Esophagus squamous epithelium (tissue), 5 donors: Measurements from ENCODE around the gene ITPR2. TPM values are rescaled to one million over a fixed set of nuclear protein-coding genes. Genes with fewer than 3 reads are reported as not detected.

Experiments
- DNase-seq: peaks from one replicate; lab custom pipeline; 2025; lab: John Stamatoyannopoulos, UW
- H3K27ac ChIP-seq, 4 donors: fragments of 200-600 bp; sonication (generic); one replicate each; pipeline ENCODE4 v1.5.1; 2016 to 2019; ENCODE audit warnings: mild to moderate bottlenecking in 1 of 4
- H3K27me3 ChIP-seq, 4 donors: fragments of 200-600 bp; sonication (generic); 1 replicate in 3 of 4; 2 replicates in 1 of 4; pipeline versions ENCODE4 v1.5.1 to v1.6.0; 2017 to 2021; ENCODE audit warnings: antibody characterized with exemption in 1 of 4
- H3K36me3 ChIP-seq, 3 donors: fragments of 200-600 bp; sonication (generic); one replicate each; pipeline ENCODE4 v1.5.1; 2016 to 2019
- H3K4me1 ChIP-seq, 3 donors: fragments of 200-600 bp; sonication (generic); one replicate each; pipeline ENCODE4 v1.5.1; 2017 to 2019
- H3K4me3 ChIP-seq, 4 donors: fragments of 200-600 bp; sonication (generic); 1 replicate in 3 of 4; 2 replicates in 1 of 4; pipeline ENCODE4 v1.5.1; 2016 to 2019; ENCODE audit warnings: mild to moderate bottlenecking in 2 of 4, moderate library complexity in 1 of 4
- H3K9me3 ChIP-seq, 3 donors: fragments of 200-600 bp; sonication (generic); one replicate each; pipeline ENCODE4 v1.5.1; 2016 to 2019
- CTCF ChIP-seq, 6 experiments: fragments of 450-650 bp in 4 of 6; fragments of 200-600 bp in 2 of 6; sonication (generic) in 2 of 6; IDR thresholded peaks; one replicate each; pipeline ENCODE4 v1.5.1; 2016 to 2019; ENCODE audit warnings: antibody characterized with exemption in 6 of 6, mild to moderate bottlenecking in 4 of 6, moderate library complexity in 4 of 6
- POLR2A ChIP-seq, 4 donors: fragments of 450-650 bp; IDR thresholded peaks; one replicate each; pipeline ENCODE4 v1.6.1; 2017; ENCODE audit warnings: antibody characterized with exemption in 4 of 4, mild to moderate bottlenecking in 4 of 4, moderate library complexity in 3 of 4
- WGBS, 2 donors: methylation state at CpG; one replicate each; pipeline ENCODE4 v1.1.5; 2018; 5-methylcytosine and 5-hydroxymethylcytosine counted together
- intact Hi-C: fragments of 100-400 bp; cut with DNase I; formaldehyde crosslinking; loops from one replicate; pipeline ENCODE4 v1.15.0; 2022
- total RNA-seq, 4 donors: library from RNA; depleted of rRNA; stranded (reverse); fragments of >200 nt; gene quantifications; one replicate each; pipeline ENCODE4 v1.1.0, GENCODE V29; 2016
- donor health status: DM: yes; HTN: yes; CAD: no.

ITPR2 gene
- total RNA-seq, 4 donors from 2014 or later = 30.7 to 49.3 (median 37.6) TPM

- intact Hi-C loops = no loop called here
- peak overlapping the region in 1 of 4 donors; percentile 26 for H3K27ac ChIP-seq
- peaks cover 0 to 42% (median 5%) of the 10 kb centered on the region in 3 donors for H3K4me1 ChIP-seq
- peaks cover 0 to 13% (median 0%) of the 10 kb centered on the region in 3 donors for H3K36me3 ChIP-seq
- H3K27me3 ChIP-seq = no peaks in the 10 kb centered on the region
- H3K9me3 ChIP-seq = no peaks in the 10 kb centered on the region
- TF ChIP-seq POLR2A (IDR thresholded peaks at IDR 0.05) (no peak), CTCF (IDR thresholded peaks at IDR 0.05) (no peak)
- WGBS, 2 donors = 35 to 53% methylated on average over 1 of the region's 1 CpG
- no peak for DNase-seq
- no peak overlapping the region for H3K4me3 ChIP-seq
Measured at GRCh38 chr12:26496170-26496569, 336.8 kb downstream of the ITPR2 start.

- peaks cover 0 to 37% (median 0%) of the 10 kb centered on the region in 3 donors for H3K36me3 ChIP-seq
- peak overlapping the region in 1 of 4 donors; percentile 49 for H3K27ac ChIP-seq
- no peaks in the 10 kb centered on the region for H3K27me3 ChIP-seq
- H3K4me1 ChIP-seq = peaks cover 0 to 29% (median 5%) of the 10 kb centered on the region in 3 donors
- no peak overlapping the region for H3K4me3 ChIP-seq
- DNase-seq = no peak
- intact Hi-C loops = no loop called here
- H3K9me3 ChIP-seq = no peaks in the 10 kb centered on the region
- 41 to 65% methylated on average over 3 of the region's 3 CpGs for WGBS, 2 donors
- TF ChIP-seq POLR2A (IDR thresholded peaks at IDR 0.05) (no peak), CTCF (IDR thresholded peaks at IDR 0.05) (no peak)
Measured at GRCh38 chr12:26493656-26494055, 339.3 kb downstream of the ITPR2 start.

- TF ChIP-seq CTCF (IDR thresholded peaks at IDR 0.05) = no peak
- no peak for TF ChIP-seq POLR2A (IDR thresholded peaks at IDR 0.05)
- peaks cover 0 to 29% (median 5%) of the 10 kb centered on the region in 3 donors for H3K4me1 ChIP-seq
- H3K9me3 ChIP-seq = no peaks in the 10 kb centered on the region
- no peak for DNase-seq
- intact Hi-C loops = no loop called here
- peaks cover 0 to 37% (median 0%) of the 10 kb centered on the region in 3 donors for H3K36me3 ChIP-seq
- no peak overlapping the region for H3K4me3 ChIP-seq
- H3K27ac ChIP-seq = no peak overlapping the region
- WGBS, 2 donors = 85 to 96% methylated on average over 1 of the region's 1 CpG
- H3K27me3 ChIP-seq = no peaks in the 10 kb centered on the region
Measured at GRCh38 chr12:26492406-26492805, 340.6 kb downstream of the ITPR2 start.

- H3K9me3 ChIP-seq = no peaks in the 10 kb centered on the region
- 86 to 95% methylated on average over 2 of the region's 2 CpGs for WGBS, 2 donors
- peaks cover 0 to 53% (median 0%) of the 10 kb centered on the region in 3 donors for H3K36me3 ChIP-seq
- no peak overlapping the region for H3K4me3 ChIP-seq
- no peak overlapping the region for H3K27ac ChIP-seq
- intact Hi-C loops = no loop called here
- H3K4me1 ChIP-seq = peaks cover 0 to 18% (median 5%) of the 10 kb centered on the region in 3 donors
- TF ChIP-seq CTCF (IDR thresholded peaks at IDR 0.05) = no peak
- no peak for TF ChIP-seq POLR2A (IDR thresholded peaks at IDR 0.05)
- H3K27me3 ChIP-seq = no peaks in the 10 kb centered on the region
- DNase-seq = no peak
Measured at GRCh38 chr12:26489908-26490307, 343.1 kb downstream of the ITPR2 start.

GRCh38 chr12:26488351-26488750 lies 344.6 kb downstream of the ITPR2 start:
- intact Hi-C loops = no loop called here
- Histone ChIP-seq H3K27me3 (no peaks in the 10 kb centered on the region), H3K36me3 (peaks cover 0 to 65% (median 0%) of the 10 kb centered on the region in 3 donors), H3K9me3 (no peaks in the 10 kb centered on the region), H3K4me1 (peaks cover 0 to 5% (median 0%) of the 10 kb centered on the region in 3 donors), H3K4me3 (no peak overlapping the region), H3K27ac (no peak overlapping the region)
- WGBS, 2 donors = 91 to 93% methylated on average over 1 of the region's 1 CpG
- DNase-seq = no peak
- TF ChIP-seq POLR2A (IDR thresholded peaks at IDR 0.05) = no peak
- no peak for TF ChIP-seq CTCF (IDR thresholded peaks at IDR 0.05)
